ENCODE results near the gene ADGRV1.

Gene ADGRV1

DNA sequence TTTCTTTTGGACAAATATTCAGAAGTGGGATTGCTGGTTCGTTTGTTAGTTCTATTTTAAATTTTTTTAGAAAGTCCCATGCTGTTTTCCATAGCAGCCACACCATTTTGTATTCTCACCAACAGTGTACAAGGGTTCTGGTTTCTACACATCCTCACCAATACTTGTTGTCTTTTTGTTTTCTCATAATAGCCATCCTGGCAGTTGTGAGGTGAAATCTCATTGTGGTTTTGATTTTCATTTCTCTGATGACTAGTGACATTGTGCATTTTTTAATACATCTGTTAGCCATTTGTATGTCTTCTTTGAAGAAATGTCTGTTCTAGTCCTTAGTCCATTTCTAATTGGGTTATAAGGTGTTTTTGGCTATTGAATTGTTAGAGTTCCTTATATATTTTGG lies 610.3 kb downstream of the ADGRV1 start:
- no peak for DNase-seq (ENCODE audit: extremely low read depth, low read depth)
- TF ChIP-seq, protein P1, sequence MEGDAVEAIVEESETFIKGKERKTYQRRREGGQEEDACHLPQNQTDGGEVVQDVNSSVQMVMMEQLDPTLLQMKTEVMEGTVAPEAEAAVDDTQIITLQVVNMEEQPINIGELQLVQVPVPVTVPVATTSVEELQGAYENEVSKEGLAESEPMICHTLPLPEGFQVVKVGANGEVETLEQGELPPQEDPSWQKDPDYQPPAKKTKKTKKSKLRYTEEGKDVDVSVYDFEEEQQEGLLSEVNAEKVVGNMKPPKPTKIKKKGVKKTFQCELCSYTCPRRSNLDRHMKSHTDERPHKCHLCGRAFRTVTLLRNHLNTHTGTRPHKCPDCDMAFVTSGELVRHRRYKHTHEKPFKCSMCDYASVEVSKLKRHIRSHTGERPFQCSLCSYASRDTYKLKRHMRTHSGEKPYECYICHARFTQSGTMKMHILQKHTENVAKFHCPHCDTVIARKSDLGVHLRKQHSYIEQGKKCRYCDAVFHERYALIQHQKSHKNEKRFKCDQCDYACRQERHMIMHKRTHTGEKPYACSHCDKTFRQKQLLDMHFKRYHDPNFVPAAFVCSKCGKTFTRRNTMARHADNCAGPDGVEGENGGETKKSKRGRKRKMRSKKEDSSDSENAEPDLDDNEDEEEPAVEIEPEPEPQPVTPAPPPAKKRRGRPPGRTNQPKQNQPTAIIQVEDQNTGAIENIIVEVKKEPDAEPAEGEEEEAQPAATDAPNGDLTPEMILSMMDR (IDR thresholded peaks at IDR 0.05; ENCODE audit: low read depth, low read length, missing control alignments): no peak
- no peak overlapping the region for H3K4me3 ChIP-seq (replicated peaks; ENCODE audit: low read depth, low read length)

- H3K4me3 ChIP-seq (replicated peaks; ENCODE audit: low read depth, low read length): no peak overlapping the region
- no peak for DNase-seq (ENCODE audit: extremely low read depth, low read depth)
- TF ChIP-seq, protein P1 (IDR thresholded peaks at IDR 0.05; ENCODE audit: low read depth, low read length, missing control alignments): no peak
Measured at GRCh38 chr5:91170266-91170665, 611.7 kb downstream of the ADGRV1 start.

GRCh38 chr5:91171322-91171721 lies 612.7 kb downstream of the ADGRV1 start:
- TF ChIP-seq, protein P1 (IDR thresholded peaks at IDR 0.05; ENCODE audit: low read depth, low read length, missing control alignments): no peak
- DNase-seq (ENCODE audit: extremely low read depth, low read depth): no peak

GRCh38 chr5:91174396-91174795 lies 615.8 kb downstream of the ADGRV1 start:
- TF ChIP-seq, protein P1 (IDR thresholded peaks at IDR 0.05; ENCODE audit: low read depth, low read length, missing control alignments): no peak
- no peak overlapping the region for H3K4me3 ChIP-seq (replicated peaks; ENCODE audit: low read depth, low read length)
- DNase-seq (ENCODE audit: extremely low read depth, low read depth): no peak

More at GRCh38 chr5:91171322-91171721, 612.7 kb downstream of the ADGRV1 start:
- no peak overlapping the region for H3K4me3 ChIP-seq (replicated peaks; ENCODE audit: low read depth, low read length)

- DNase-seq (ENCODE audit: extremely low read depth, low read depth): no peak
- TF ChIP-seq, protein P1 (IDR thresholded peaks at IDR 0.05; ENCODE audit: low read depth, low read length, missing control alignments): no peak
- no peak overlapping the region for H3K4me3 ChIP-seq (replicated peaks; ENCODE audit: low read depth, low read length)
Measured at GRCh38 chr5:91175708-91176107, 617.1 kb downstream of the ADGRV1 start.

DNA sequence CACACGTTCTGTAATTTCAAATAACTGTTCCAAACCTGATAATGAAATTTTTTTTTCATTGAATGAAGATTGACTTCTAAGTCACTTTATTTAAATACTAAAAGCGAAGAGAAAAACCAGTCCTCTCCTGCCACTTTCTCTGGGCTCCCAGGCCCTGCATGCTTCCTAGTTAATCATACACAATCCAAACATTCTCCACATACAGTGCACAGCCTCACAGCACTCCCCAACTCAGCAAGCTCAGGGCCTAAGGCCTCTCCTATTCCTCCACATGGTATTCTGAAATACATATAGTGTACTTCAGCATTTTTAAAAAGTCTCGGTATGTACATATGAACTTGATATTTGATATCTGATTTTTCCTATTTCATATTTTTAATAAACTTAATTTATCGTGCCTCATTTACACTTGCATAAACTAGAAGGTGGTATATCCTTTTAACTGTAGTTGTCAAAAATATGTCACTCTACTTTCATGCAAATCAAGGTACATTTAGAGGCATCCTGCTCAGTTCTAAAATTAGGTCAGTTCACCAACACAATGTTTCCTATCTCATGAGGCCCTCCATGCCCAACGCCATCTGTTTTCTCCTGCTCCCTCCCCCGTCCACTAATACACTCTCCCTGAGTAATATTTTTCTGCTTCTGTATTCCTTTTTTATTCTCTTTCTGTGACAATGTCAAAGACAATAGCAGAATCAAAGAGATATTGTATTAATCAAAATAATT lies 617.9 kb downstream of the ADGRV1 start:
- DNase-seq (ENCODE audit: extremely low read depth, low read depth): no peak
- H3K4me3 ChIP-seq (replicated peaks; ENCODE audit: low read depth, low read length): no peak overlapping the region

More for the DNA sequence above, 617.9 kb downstream of the ADGRV1 start:
- TF ChIP-seq, protein P1 (IDR thresholded peaks at IDR 0.05; ENCODE audit: low read depth, low read length, missing control alignments): no peak
